ENCODE measurements around the gene PAFAH1B2.
"Not testable (repeated sequence)": the region's sequence is repeated elsewhere in the genome, so short reads cannot be mapped to it uniquely, and the experiment has no call there.

PAFAH1B2 gene

GRCh38 chr11:117128289-117128688 is 15.8 kb upstream of the PAFAH1B2 start:
- no peak for DNase-seq

GRCh38 chr11:117130396-117130795 is 13.7 kb upstream of the PAFAH1B2 start:
- DNase-seq, result not testable (repeated sequence)

GRCh38 chr11:117130879-117131278 is 13.2 kb upstream of the PAFAH1B2 start:
- no peak for DNase-seq

- DNase-seq, result no peak
These were observed 9.7 kb upstream of the PAFAH1B2 start for GRCh38 chr11:117134431-117134830.

- not testable (repeated sequence) for DNase-seq
These were observed 9.1 kb upstream of the PAFAH1B2 start for GRCh38 chr11:117134979-117135378.

GRCh38 chr11:117137223-117138086 is 6.6 kb upstream of the PAFAH1B2 start:
- not testable (repeated sequence) for DNase-seq

- DNase-seq, result peak; percentile 87
These were observed 697 bp upstream of the PAFAH1B2 start for GRCh38 chr11:117143390-117143789.

- peak; percentile 81 for DNase-seq
These were observed 648 bp downstream of the PAFAH1B2 start for GRCh38 chr11:117144477-117145392.

GRCh38 chr11:117145393-117145761 is 1.3 kb downstream of the PAFAH1B2 start:
- peak; percentile 59 for DNase-seq

- no peak for DNase-seq
These were observed 2.4 kb downstream of the PAFAH1B2 start for GRCh38 chr11:117146521-117146920.

- DNase-seq, result no peak
These were observed 8.0 kb downstream of the PAFAH1B2 start for GRCh38 chr11:117152066-117152465.

- DNase-seq, result no peak
These were observed 10.4 kb downstream of the PAFAH1B2 start for GRCh38 chr11:117154468-117154867.

- DNase-seq, result no peak
These were observed 13.4 kb downstream of the PAFAH1B2 start for GRCh38 chr11:117157507-117157906.

GRCh38 chr11:117159892-117160291 is 15.8 kb downstream of the PAFAH1B2 start:
- no peak for DNase-seq

GRCh38 chr11:117160826-117161225 is 16.7 kb downstream of the PAFAH1B2 start:
- DNase-seq, result no peak

- DNase-seq, result no peak
These were observed 22.4 kb downstream of the PAFAH1B2 start for GRCh38 chr11:117166491-117166890.

GRCh38 chr11:117169736-117170135 is 25.6 kb downstream of the PAFAH1B2 start:
- DNase-seq, result no peak

- DNase-seq, result no peak
These were observed 26.1 kb downstream of the PAFAH1B2 start for GRCh38 chr11:117170210-117170609.

- DNase-seq, result no peak
These were observed 26.9 kb downstream of the PAFAH1B2 start for GRCh38 chr11:117171007-117171403.

GRCh38 chr11:117171404-117172061 is 27.4 kb downstream of the PAFAH1B2 start:
- DNase-seq, result no peak

- no peak for DNase-seq
These were observed 28.8 kb downstream of the PAFAH1B2 start for GRCh38 chr11:117172724-117173421.

- DNase-seq, result no peak
These were observed 31.0 kb downstream of the PAFAH1B2 start for GRCh38 chr11:117175104-117175503.

GRCh38 chr11:117175781-117176180 is 31.7 kb downstream of the PAFAH1B2 start:
- DNase-seq, result no peak

Data from NCI-H526 treated with DMSO at 0.1 percent for 48 hours (cell line).